ENCODE results near the gene ETF1.

Gene ETF1

GRCh38 chr5:138463419-138464007 is 79.5 kb downstream of the ETF1 start:
- H3K9me3 ChIP-seq (ENCODE audit: severe bottlenecking), result no peaks in the 10 kb centered on the region
- peaks cover 26% of the 10 kb centered on the region for H3K36me3 ChIP-seq (ENCODE audit: low read depth)
- H3K27me3 ChIP-seq (ENCODE audit: insufficient read depth, poor library complexity, severe bottlenecking), result no peaks in the 10 kb centered on the region
- peak overlapping the region; percentile 86 for H3K4me3 ChIP-seq (ENCODE audit: severe bottlenecking)
- H3K27ac ChIP-seq (ENCODE audit: poor library complexity, severe bottlenecking), result peak overlapping the region; percentile 75
- no peak for ATAC-seq (ENCODE audit: low read depth)
- H3K4me1 ChIP-seq (ENCODE audit: insufficient read depth, poor library complexity, severe bottlenecking), result no peaks in the 10 kb centered on the region
- TF ChIP-seq CTCF (IDR thresholded peaks at IDR 0.05; ENCODE audit: poor library complexity, severe bottlenecking), result no peak
- DNase-seq (ENCODE audit: low spot score), result no peak

- H3K27me3 ChIP-seq (ENCODE audit: insufficient read depth, poor library complexity, severe bottlenecking), result no peaks in the 10 kb centered on the region
- H3K27ac ChIP-seq (ENCODE audit: poor library complexity, severe bottlenecking), result no peak overlapping the region
- no peaks in the 10 kb centered on the region for H3K9me3 ChIP-seq (ENCODE audit: severe bottlenecking)
- peaks cover 9% of the 10 kb centered on the region for H3K36me3 ChIP-seq (ENCODE audit: low read depth)
- H3K4me1 ChIP-seq (ENCODE audit: insufficient read depth, poor library complexity, severe bottlenecking), result no peaks in the 10 kb centered on the region
- DNase-seq (ENCODE audit: low spot score) (no peak), ATAC-seq (ENCODE audit: low read depth) (peak; percentile 2; the same call in 1 of the 3 replicates)
- no peak for TF ChIP-seq CTCF (IDR thresholded peaks at IDR 0.05; ENCODE audit: poor library complexity, severe bottlenecking)
- no peak overlapping the region for H3K4me3 ChIP-seq (ENCODE audit: severe bottlenecking)
These were observed 81.5 kb downstream of the ETF1 start for GRCh38 chr5:138461343-138462125.

- ATAC-seq (ENCODE audit: low read depth) (no peak), DNase-seq (ENCODE audit: low spot score) (no peak)
- no peaks in the 10 kb centered on the region for H3K27me3 ChIP-seq (ENCODE audit: insufficient read depth, poor library complexity, severe bottlenecking)
- H3K4me1 ChIP-seq (ENCODE audit: insufficient read depth, poor library complexity, severe bottlenecking), result no peaks in the 10 kb centered on the region
- H3K36me3 ChIP-seq (ENCODE audit: low read depth), result no peaks in the 10 kb centered on the region
- H3K4me3 ChIP-seq (ENCODE audit: severe bottlenecking), result no peak overlapping the region
- H3K9me3 ChIP-seq (ENCODE audit: severe bottlenecking), result no peaks in the 10 kb centered on the region
- TF ChIP-seq CTCF (IDR thresholded peaks at IDR 0.05; ENCODE audit: poor library complexity, severe bottlenecking), result no peak
- no peak overlapping the region for H3K27ac ChIP-seq (ENCODE audit: poor library complexity, severe bottlenecking)
These were observed 82.9 kb downstream of the ETF1 start for GRCh38 chr5:138460032-138460693.

GRCh38 chr5:138459311-138459933 is 83.6 kb downstream of the ETF1 start:
- Histone ChIP-seq H3K27me3 (ENCODE audit: insufficient read depth, poor library complexity, severe bottlenecking) (no peaks in the 10 kb centered on the region), H3K36me3 (ENCODE audit: low read depth) (no peaks in the 10 kb centered on the region), H3K9me3 (ENCODE audit: severe bottlenecking) (no peaks in the 10 kb centered on the region), H3K27ac (ENCODE audit: poor library complexity, severe bottlenecking) (no peak overlapping the region), H3K4me1 (ENCODE audit: insufficient read depth, poor library complexity, severe bottlenecking) (no peaks in the 10 kb centered on the region), H3K4me3 (ENCODE audit: severe bottlenecking) (no peak overlapping the region)
- no peak for TF ChIP-seq CTCF (IDR thresholded peaks at IDR 0.05; ENCODE audit: poor library complexity, severe bottlenecking)
- no peak for DNase-seq (ENCODE audit: low spot score)
- no peak for ATAC-seq (ENCODE audit: low read depth)

All from RWPE2 (cell line).